GM19455 (cell line): ENCODE data around the gene TRIM43B.
"Not testable (repeated sequence)": the region's sequence is repeated elsewhere in the genome, so short reads cannot be mapped to it uniquely, and the experiment has no call there.

Source experiments
- ATAC-seq: cut with Tn5 transposase; IDR thresholded peaks from one replicate; pipeline ENCODE4 v1.9.1; 2021; ENCODE audit not compliant: unreplicated experiment

The TRIM43B gene

DNA sequence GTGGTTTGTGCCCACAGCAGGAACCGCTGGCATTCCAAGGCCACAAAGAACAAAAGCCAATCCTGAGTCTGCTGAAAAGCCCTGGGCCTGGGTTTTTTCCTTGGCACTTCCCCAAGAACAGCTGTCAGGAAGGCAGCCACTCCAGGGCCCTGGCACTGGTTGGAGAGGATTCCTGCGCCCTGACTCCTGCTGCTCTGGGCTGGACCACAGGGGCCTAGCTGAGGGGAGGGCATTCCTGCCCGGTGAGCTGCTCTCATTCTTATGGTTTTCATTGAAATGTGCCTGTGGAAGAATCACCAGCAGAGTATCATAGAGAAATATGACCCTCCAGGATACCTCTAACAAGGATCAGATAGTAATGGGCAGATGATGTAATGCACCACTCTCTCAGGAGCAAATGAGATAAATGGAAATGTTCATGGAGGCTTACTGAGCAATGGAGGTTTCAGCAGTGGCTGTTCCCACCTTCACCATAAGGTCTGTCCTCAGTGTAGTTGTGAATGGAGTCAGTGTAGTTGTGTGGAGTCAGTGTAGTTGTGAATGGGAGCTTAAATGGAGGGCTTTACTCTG, 50.0 kb downstream of the TRIM43B start:
- not testable (repeated sequence) for ATAC-seq

DNA sequence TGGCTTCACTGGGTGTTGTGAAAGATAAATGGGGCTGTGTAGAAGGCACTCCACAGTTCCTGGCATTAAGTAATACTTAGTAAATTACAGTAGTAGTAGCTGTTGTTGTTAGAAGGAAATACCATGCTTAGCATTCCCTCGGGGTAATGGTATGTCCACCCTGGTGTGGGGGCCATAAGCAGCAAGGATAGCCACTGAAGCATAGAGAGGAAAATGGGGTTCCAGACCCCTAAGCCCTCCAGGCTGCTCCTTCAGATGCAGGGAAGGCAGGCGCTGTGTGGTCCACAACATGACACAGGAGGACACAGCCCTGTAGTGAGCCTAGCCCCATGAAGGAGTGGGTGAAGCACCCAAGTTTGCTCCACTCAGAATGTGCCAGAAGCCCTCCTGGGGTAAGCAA, 50.6 kb downstream of the TRIM43B start:
- not testable (repeated sequence) for ATAC-seq

DNA sequence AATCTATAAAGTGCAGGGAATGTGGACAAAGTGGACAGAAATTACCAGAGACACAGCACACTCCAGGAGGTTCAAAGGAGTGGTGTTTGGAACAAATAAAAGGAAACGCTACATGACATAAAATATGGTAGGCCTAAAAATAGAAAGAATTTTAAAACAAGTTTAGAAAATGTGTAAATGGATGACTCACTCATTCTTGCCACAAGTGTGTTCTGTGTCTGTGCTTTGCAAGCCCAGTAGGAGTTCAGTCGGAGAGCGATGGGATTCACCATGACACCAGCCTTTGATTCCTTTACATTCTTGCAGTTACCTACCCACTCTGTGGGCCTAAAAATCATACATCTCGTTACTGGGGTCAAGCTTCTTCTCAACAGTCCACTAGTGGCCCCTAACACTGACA, 51.2 kb downstream of the TRIM43B start:
- ATAC-seq, result not testable (repeated sequence)

- ATAC-seq, result not testable (repeated sequence)
Measured at GRCh38 chr2:95429748-95430467, 54.6 kb downstream of the TRIM43B start.

GRCh38 chr2:95427196-95427867, 57.2 kb downstream of the TRIM43B start:
- ATAC-seq, result not testable (repeated sequence)
